Gastroesophageal sphincter (tissue), 3 donors: ENCODE results near the gene DACT1.

Experiments used
- EP300 ChIP-seq: sonication (generic); formaldehyde crosslinking; IDR thresholded peaks from one replicate; pipeline ENCODE4 v1.6.1; 2017; ENCODE audit warnings: antibody characterized with exemption, mild to moderate bottlenecking
- POLR2A ChIP-seq, 2 donors: fragments of 450-650 bp; IDR thresholded peaks; one replicate each; pipeline ENCODE4 v1.6.1; 2017; ENCODE audit warnings: antibody characterized with exemption in 2 of 2, mild to moderate bottlenecking in 2 of 2, moderate library complexity in 1 of 2
- POLR2AphosphoS5 ChIP-seq: sonication (generic); formaldehyde crosslinking; IDR thresholded peaks from one replicate; pipeline ENCODE4 v1.6.1; 2017; ENCODE audit warnings: antibody characterized with exemption
- TF ChIP-seq, protein P1 (sequence below), 4 experiments: fragments of 200-600 bp in 2 of 4; fragments of 450-650 bp in 2 of 4; sonication (generic) in 1 of 4; IDR thresholded peaks; one replicate each; pipeline ENCODE4 v1.5.1; 2017 to 2019; ENCODE audit warnings: antibody characterized with exemption in 4 of 4, mild to moderate bottlenecking in 2 of 4, moderate library complexity in 2 of 4

DNA sequence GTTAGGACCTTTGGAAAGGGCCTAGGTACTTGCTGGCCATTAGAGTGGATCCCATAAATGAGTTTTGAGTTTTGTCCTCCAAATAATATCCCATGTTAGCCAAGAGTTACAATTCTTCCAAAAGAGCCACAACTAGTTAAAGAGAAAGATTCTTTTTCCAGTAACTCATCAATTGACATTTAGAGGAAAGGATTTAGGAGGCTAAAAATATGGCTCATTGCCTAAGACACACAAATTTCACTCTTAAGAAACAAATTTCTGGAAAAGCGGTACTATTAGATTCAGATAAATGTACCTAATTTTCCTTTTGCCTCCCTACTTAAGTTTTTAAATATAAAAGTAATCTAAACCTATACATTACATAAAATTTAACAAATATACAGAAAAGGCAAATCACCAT lies 21.3 kb downstream of the DACT1 start:
- TF ChIP-seq, protein P1, sequence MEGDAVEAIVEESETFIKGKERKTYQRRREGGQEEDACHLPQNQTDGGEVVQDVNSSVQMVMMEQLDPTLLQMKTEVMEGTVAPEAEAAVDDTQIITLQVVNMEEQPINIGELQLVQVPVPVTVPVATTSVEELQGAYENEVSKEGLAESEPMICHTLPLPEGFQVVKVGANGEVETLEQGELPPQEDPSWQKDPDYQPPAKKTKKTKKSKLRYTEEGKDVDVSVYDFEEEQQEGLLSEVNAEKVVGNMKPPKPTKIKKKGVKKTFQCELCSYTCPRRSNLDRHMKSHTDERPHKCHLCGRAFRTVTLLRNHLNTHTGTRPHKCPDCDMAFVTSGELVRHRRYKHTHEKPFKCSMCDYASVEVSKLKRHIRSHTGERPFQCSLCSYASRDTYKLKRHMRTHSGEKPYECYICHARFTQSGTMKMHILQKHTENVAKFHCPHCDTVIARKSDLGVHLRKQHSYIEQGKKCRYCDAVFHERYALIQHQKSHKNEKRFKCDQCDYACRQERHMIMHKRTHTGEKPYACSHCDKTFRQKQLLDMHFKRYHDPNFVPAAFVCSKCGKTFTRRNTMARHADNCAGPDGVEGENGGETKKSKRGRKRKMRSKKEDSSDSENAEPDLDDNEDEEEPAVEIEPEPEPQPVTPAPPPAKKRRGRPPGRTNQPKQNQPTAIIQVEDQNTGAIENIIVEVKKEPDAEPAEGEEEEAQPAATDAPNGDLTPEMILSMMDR (IDR thresholded peaks at IDR 0.05) = no peak
- TF ChIP-seq EP300 (no peak), POLR2A (IDR thresholded peaks at IDR 0.05) (no peak), POLR2AphosphoS5 (no peak)
